Measurements from ENCODE around the gene KCNMB1.

DNA sequence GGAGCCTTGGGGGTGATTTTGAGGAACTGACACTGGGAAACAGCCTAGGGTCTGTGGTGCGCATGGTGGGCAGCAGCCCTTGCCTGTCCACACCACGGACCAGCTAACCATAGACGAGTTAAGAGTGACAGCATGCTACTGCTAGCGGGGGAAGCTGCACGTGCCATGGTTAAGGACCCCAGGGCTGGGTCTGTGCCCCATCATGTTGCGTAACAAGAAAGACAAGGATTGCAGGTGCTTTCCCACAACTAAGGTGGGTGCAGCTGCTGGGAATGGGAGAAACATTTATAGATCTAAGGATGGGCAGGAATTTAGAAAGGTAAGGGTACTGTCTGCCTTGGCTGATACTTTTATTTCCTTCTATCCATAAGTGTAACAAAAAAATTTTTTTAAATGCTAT is 17.9 kb upstream of the KCNMB1 start:
- TF ChIP-seq CTCF (CRISPR knock-in tag; IDR thresholded peaks at IDR 0.05): no peak
- no peak for TF ChIP-seq ZFP37 (CRISPR knock-in tag; IDR thresholded peaks at IDR 0.05; ENCODE audit: borderline replicate concordance)
- TF ChIP-seq NCOR1 (IDR thresholded peaks at IDR 0.05; ENCODE audit: borderline replicate concordance, low read length): no peak
- TF ChIP-seq SATB2 (CRISPR knock-in tag; IDR thresholded peaks at IDR 0.05): no peak
- TF ChIP-seq POLR2AphosphoS5 (IDR thresholded peaks at IDR 0.05; ENCODE audit: low read depth, low read length): no peak
- TF ChIP-seq, protein P1, sequence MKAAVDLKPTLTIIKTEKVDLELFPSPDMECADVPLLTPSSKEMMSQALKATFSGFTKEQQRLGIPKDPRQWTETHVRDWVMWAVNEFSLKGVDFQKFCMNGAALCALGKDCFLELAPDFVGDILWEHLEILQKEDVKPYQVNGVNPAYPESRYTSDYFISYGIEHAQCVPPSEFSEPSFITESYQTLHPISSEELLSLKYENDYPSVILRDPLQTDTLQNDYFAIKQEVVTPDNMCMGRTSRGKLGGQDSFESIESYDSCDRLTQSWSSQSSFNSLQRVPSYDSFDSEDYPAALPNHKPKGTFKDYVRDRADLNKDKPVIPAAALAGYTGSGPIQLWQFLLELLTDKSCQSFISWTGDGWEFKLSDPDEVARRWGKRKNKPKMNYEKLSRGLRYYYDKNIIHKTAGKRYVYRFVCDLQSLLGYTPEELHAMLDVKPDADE (CRISPR knock-in tag; IDR thresholded peaks at IDR 0.05): no peak
- TF ChIP-seq ZNF407 (CRISPR knock-in tag; IDR thresholded peaks at IDR 0.05; ENCODE audit: not compliant biosample characterization): no peak
- TF ChIP-seq NFATC3 (CRISPR knock-in tag; IDR thresholded peaks at IDR 0.05): no peak
- TF ChIP-seq ZNF776 (CRISPR knock-in tag; IDR thresholded peaks at IDR 0.05): no peak
- TF ChIP-seq GABPA (IDR thresholded peaks at IDR 0.05; ENCODE audit: low read depth, low read length): no peak
- no peak for TF ChIP-seq GABPA (CRISPR knock-in tag; IDR thresholded peaks at IDR 0.05; ENCODE audit: low read depth)
